HepG2 (cell line): ENCODE results near the gene ZNF3. TPM values are rescaled to one million over a fixed set of nuclear protein-coding genes. Genes with fewer than 3 reads are reported as not detected.

Source experiments
- AKAP8 ChIP-seq: sonication (generic); formaldehyde crosslinking; IDR thresholded peaks from 2 replicates; pipeline ENCODE4 v1.5.1; 2020; ENCODE audit warnings: mild to moderate bottlenecking, missing genetic modification reagents
- KAT7 ChIP-seq: IDR thresholded peaks from 2 replicates; pipeline ENCODE4 v1.6.1; 2018; ENCODE audit warnings: borderline replicate concordance, missing compliant biosample characterization
- KDM6A ChIP-seq: IDR thresholded peaks from 2 replicates; pipeline ENCODE4 v1.6.1; 2016; ENCODE audit warnings: low read depth
- NFKBIZ ChIP-seq: IDR thresholded peaks from 2 replicates; pipeline ENCODE4 v1.6.1; 2018; ENCODE audit warnings: missing genetic modification reagents, missing compliant biosample characterization
- SIX4 ChIP-seq: sonication (generic); formaldehyde crosslinking; IDR thresholded peaks from 2 replicates; pipeline ENCODE4 v1.4.0; 2020; ENCODE audit warnings: missing genetic modification reagents
- SP1 ChIP-seq, 2 experiments: fragments of 450-650 bp in 1 of 2; sonication (generic) in 1 of 2; formaldehyde crosslinking in 1 of 2; IDR thresholded peaks; 2 replicates each; pipeline versions ENCODE4 v1.4.0 to v1.6.1; 2016 to 2020; ENCODE audit warnings: missing genetic modification reagents in 1 of 2
- ZBTB38 ChIP-seq: sonication (generic); formaldehyde crosslinking; IDR thresholded peaks from 2 replicates; pipeline ENCODE4 v1.5.1; 2020; ENCODE audit warnings: mild to moderate bottlenecking, missing genetic modification reagents
- ZNF350 ChIP-seq: sonication (generic); formaldehyde crosslinking; IDR thresholded peaks from 2 replicates; pipeline ENCODE4 v1.4.0; 2020; ENCODE audit warnings: mild to moderate bottlenecking, low read depth, missing genetic modification reagents, borderline replicate concordance
- ZNF709 ChIP-seq: sonication (generic); formaldehyde crosslinking; IDR thresholded peaks from 2 replicates; pipeline ENCODE4 v1.5.0; 2020; ENCODE audit warnings: mild to moderate bottlenecking, missing genetic modification reagents
- ZNF772 ChIP-seq: sonication (generic); formaldehyde crosslinking; IDR thresholded peaks from 2 replicates; pipeline ENCODE4 v1.5.0; 2020; ENCODE audit warnings: mild to moderate bottlenecking, missing genetic modification reagents
- polyA plus RNA-seq, 8 experiments: library from polyadenylated mRNA; depleted of rRNA in 3 of 8; stranded (reverse) in 7 of 8; unstranded in 1 of 8; fragments of >200 nt; fragmentation: Illumina TruSeq in 4 of 8; extraction: Trizol in 4 of 8; gene quantifications; 2 replicates each; pipeline versions ENCODE4 v1.2.1 to v1.2.3, GENCODE V29; 2011 to 2016; ENCODE audit warnings: low read depth in 4 of 8, missing spikeins in 1 of 8, mixed read lengths in 1 of 8; ENCODE audit not compliant: insufficient read depth in 1 of 8
- total RNA-seq, 5 experiments: library from RNA; depleted of rRNA; stranded (reverse); fragments of >200 nt; fragmentation: Illumina TruSeq; extraction: Trizol; gene quantifications; 2 replicates each; pipeline ENCODE4 v1.2.3, GENCODE V29; 2016; ENCODE audit warnings: low read depth in 1 of 5
- TF ChIP-seq, protein P1 (sequence below): sonication (generic); formaldehyde crosslinking; IDR thresholded peaks from 2 replicates; pipeline ENCODE4 v1.4.0; 2020; ENCODE audit warnings: missing genetic modification reagents, borderline replicate concordance
- TF ChIP-seq, protein P2 (sequence below): sonication (generic); formaldehyde crosslinking; IDR thresholded peaks from 2 replicates; pipeline ENCODE4 v1.4.0; 2020; ENCODE audit warnings: mild to moderate bottlenecking, missing genetic modification reagents
- TF ChIP-seq, protein P3 (sequence below): sonication (generic); formaldehyde crosslinking; IDR thresholded peaks from 2 replicates; pipeline ENCODE4 v1.8.0; 2022; ENCODE audit warnings: low read depth, missing genetic modification reagents
- TF ChIP-seq, protein P4 (sequence below): sonication (generic); formaldehyde crosslinking; IDR thresholded peaks from 2 replicates; pipeline ENCODE4 v1.4.0; 2020; ENCODE audit warnings: missing genetic modification reagents
- TF ChIP-seq, protein P5 (sequence below): IDR thresholded peaks from 2 replicates; pipeline ENCODE4 v1.6.1; 2016; ENCODE audit warnings: mild to moderate bottlenecking, missing biosample characterization, missing genetic modification reagents
- TF ChIP-seq, protein P6 (sequence below): sonication (generic); formaldehyde crosslinking; IDR thresholded peaks from 2 replicates; pipeline ENCODE4 v1.5.0; 2020; ENCODE audit warnings: missing genetic modification reagents
- TF ChIP-seq, protein P7 (sequence below): sonication (generic); formaldehyde crosslinking; IDR thresholded peaks from 2 replicates; pipeline ENCODE4 v1.8.0; 2022; ENCODE audit warnings: missing genetic modification reagents, low read depth, mild to moderate bottlenecking, borderline replicate concordance

ZNF3 gene
- total and polyA plus RNA-seq, 2 of the 13 experiments (the other 11 are each of a cell fraction or from before 2014, with no cell fraction given) = 33.7 to 56.9 TPM

DNA sequence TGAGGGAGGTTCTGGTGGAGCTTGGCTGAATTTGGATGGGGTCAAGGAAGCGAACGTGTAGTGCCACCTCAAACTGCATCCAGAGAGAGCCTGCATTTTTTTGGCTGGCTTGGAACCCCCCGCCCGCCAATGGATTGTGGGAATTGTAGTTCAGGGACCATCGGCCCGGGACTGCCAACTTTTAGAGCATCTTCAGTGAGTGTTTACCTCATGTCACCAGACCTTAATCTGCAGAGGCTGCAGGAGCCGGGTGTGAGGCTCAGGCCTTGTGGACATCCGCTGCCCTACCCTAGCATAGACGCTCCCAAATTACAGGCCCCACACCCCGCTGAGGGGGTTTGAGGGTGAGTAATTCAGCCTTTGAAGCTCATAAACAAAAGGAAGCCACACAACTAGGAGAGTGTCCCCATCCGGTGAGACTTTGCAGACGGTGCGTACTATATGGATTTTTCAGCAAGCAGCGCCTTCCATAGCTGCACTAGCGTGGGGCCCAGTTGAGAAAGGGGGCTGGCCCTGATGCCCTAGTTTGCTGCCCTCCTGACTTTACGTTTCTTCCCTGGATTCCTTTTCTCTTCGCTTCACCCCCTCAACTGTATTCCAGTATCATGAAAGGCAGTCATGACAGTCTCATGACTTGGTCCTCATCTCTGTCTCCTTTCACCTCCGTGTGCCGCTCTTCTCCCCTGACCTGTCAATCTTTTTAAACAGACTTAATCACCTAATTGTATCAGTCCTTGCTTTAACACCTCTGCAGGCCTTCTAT is 38.6 kb upstream of the ZNF3 start (continued):
- TF ChIP-seq, protein P1, sequence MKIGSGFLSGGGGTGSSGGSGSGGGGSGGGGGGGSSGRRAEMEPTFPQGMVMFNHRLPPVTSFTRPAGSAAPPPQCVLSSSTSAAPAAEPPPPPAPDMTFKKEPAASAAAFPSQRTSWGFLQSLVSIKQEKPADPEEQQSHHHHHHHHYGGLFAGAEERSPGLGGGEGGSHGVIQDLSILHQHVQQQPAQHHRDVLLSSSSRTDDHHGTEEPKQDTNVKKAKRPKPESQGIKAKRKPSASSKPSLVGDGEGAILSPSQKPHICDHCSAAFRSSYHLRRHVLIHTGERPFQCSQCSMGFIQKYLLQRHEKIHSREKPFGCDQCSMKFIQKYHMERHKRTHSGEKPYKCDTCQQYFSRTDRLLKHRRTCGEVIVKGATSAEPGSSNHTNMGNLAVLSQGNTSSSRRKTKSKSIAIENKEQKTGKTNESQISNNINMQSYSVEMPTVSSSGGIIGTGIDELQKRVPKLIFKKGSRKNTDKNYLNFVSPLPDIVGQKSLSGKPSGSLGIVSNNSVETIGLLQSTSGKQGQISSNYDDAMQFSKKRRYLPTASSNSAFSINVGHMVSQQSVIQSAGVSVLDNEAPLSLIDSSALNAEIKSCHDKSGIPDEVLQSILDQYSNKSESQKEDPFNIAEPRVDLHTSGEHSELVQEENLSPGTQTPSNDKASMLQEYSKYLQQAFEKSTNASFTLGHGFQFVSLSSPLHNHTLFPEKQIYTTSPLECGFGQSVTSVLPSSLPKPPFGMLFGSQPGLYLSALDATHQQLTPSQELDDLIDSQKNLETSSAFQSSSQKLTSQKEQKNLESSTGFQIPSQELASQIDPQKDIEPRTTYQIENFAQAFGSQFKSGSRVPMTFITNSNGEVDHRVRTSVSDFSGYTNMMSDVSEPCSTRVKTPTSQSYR (CRISPR knock-in tag) = no peak
- TF ChIP-seq, protein P2, sequence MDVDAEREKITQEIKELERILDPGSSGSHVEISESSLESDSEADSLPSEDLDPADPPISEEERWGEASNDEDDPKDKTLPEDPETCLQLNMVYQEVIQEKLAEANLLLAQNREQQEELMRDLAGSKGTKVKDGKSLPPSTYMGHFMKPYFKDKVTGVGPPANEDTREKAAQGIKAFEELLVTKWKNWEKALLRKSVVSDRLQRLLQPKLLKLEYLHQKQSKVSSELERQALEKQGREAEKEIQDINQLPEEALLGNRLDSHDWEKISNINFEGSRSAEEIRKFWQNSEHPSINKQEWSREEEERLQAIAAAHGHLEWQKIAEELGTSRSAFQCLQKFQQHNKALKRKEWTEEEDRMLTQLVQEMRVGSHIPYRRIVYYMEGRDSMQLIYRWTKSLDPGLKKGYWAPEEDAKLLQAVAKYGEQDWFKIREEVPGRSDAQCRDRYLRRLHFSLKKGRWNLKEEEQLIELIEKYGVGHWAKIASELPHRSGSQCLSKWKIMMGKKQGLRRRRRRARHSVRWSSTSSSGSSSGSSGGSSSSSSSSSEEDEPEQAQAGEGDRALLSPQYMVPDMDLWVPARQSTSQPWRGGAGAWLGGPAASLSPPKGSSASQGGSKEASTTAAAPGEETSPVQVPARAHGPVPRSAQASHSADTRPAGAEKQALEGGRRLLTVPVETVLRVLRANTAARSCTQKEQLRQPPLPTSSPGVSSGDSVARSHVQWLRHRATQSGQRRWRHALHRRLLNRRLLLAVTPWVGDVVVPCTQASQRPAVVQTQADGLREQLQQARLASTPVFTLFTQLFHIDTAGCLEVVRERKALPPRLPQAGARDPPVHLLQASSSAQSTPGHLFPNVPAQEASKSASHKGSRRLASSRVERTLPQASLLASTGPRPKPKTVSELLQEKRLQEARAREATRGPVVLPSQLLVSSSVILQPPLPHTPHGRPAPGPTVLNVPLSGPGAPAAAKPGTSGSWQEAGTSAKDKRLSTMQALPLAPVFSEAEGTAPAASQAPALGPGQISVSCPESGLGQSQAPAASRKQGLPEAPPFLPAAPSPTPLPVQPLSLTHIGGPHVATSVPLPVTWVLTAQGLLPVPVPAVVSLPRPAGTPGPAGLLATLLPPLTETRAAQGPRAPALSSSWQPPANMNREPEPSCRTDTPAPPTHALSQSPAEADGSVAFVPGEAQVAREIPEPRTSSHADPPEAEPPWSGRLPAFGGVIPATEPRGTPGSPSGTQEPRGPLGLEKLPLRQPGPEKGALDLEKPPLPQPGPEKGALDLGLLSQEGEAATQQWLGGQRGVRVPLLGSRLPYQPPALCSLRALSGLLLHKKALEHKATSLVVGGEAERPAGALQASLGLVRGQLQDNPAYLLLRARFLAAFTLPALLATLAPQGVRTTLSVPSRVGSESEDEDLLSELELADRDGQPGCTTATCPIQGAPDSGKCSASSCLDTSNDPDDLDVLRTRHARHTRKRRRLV (CRISPR knock-in tag) = 0 out of 2 replicates have a peak, but pooled peaks have one; percentile 14
- TF ChIP-seq NFKBIZ (CRISPR knock-in tag) (no peak), KDM6A (CRISPR knock-in tag) (no peak), SIX4 (CRISPR knock-in tag) (no peak), ZBTB38 (CRISPR knock-in tag) (no peak), ZNF709 (no peak), KAT7 (CRISPR knock-in tag) (no peak), ZNF350 (CRISPR knock-in tag) (0 out of 2 replicates have a peak, but pooled peaks have one; percentile 21), ZNF772 (CRISPR knock-in tag) (no peak), AKAP8 (CRISPR knock-in tag) (no peak), SP1 (IDR thresholded peaks at IDR 0.05) (no peak), SP1 (CRISPR knock-in tag; IDR thresholded peaks at IDR 0.05) (no peak)
- TF ChIP-seq, protein P3, sequence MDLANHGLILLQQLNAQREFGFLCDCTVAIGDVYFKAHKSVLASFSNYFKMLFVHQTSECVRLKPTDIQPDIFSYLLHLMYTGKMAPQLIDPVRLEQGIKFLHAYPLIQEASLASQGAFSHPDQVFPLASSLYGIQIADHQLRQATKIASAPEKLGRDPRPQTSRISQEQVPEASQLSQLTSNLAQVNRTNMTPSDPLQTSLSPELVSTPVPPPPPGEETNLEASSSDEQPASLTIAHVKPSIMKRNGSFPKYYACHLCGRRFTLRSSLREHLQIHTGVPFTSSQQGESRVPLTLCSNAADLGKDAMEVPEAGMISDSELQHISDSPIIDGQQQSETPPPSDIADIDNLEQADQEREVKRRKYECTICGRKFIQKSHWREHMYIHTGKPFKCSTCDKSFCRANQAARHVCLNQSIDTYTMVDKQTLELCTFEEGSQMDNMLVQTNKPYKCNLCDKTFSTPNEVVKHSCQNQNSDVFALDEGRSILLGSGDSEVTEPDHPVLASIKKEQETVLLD (CRISPR knock-in tag) = no peak
- TF ChIP-seq, protein P4, sequence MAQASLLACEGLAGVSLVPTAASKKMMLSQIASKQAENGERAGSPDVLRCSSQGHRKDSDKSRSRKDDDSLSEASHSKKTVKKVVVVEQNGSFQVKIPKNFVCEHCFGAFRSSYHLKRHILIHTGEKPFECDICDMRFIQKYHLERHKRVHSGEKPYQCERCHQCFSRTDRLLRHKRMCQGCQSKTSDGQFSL (CRISPR knock-in tag) = peak; percentile 65; the same call in 1 of the 2 replicates
- TF ChIP-seq, protein P5, sequence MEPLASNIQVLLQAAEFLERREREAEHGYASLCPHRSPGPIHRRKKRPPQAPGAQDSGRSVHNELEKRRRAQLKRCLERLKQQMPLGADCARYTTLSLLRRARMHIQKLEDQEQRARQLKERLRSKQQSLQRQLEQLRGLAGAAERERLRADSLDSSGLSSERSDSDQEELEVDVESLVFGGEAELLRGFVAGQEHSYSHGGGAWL (CRISPR knock-in tag) = no peak
- TF ChIP-seq, protein P6, sequence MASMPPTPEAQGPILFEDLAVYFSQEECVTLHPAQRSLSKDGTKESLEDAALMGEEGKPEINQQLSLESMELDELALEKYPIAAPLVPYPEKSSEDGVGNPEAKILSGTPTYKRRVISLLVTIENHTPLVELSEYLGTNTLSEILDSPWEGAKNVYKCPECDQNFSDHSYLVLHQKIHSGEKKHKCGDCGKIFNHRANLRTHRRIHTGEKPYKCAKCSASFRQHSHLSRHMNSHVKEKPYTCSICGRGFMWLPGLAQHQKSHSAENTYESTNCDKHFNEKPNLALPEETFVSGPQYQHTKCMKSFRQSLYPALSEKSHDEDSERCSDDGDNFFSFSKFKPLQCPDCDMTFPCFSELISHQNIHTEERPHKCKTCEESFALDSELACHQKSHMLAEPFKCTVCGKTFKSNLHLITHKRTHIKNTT (CRISPR knock-in tag) = no peak
- TF ChIP-seq, protein P7, sequence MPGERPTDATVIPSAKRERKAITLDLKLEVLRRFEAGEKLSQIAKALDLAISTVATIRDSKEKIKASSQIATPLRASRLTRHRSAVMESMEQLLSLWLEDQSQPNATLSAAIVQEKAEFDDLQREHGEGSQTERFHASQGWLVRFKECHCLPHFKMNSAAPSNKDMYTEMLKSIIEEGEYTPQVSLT (CRISPR knock-in tag) = no peak
